A549 treated with CORT108297 at 1 μM for 4 hours (cell line): ENCODE data around the gene SIAH3. TPM values are rescaled to one million over a fixed set of nuclear protein-coding genes. Genes with fewer than 3 reads are reported as not detected.

Experiments
- total RNA-seq: library from RNA; stranded (reverse); fragments of 200-300 nt; extraction: Qiagen RNA extraction; gene quantifications from 5 replicates; pipeline ENCODE4 v1.2.3, GENCODE V29; 2022

Gene SIAH3
- not detected in 5 replicates for total RNA-seq

DNA sequence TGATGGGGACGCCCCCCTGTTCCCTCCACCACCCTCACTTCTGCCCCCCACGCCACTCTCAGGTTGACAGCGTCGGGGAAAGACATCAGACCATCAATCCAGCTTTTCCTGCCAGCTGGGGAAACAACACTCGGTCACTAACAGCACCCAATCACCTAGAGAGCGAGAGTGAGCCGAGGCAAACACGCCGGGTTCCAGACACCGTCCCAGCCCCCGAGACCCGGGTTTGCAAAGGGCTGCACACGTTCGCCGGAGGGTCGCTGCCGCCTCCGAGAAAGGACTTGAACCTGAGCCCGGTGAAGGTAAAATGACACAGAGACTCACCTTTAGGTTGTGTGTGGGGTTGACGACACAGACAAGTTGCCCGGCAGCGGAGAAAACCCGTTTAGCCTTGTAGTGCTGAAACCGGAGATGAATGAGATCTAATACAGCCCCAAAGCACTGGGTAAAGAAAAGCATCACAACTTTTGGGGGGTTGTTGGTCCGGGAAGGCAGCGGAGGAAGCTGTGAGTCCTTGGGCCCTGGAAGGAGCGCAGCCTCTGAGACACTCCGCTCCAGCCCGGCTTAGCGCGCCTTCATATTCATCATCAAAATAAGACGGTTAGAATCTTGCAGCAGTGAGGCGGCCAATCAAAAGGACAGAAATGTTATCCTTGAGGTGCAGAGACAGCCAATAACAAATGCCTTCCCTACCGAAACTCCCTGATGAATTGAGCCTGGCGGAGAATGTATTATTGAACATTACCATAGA is at the start of gene SIAH3:
SIAH3 (minus strand) TSS at position 583 of the 751 bp plus-strand sequence; CDS start at position 459, 124 bp downstream.

Other genes starting within 250 kb of the SIAH3 start
- not detected in 5 replicates for gene ERICH6B, start 236.0 kb downstream of the SIAH3 start, total RNA-seq
- gene CBY2, start 149.4 kb downstream of the SIAH3 start, total RNA-seq = not detected in 5 replicates
- gene ZC3H13, start 201.0 kb upstream of the SIAH3 start, total RNA-seq = 9.8 to 18.4 TPM (median 14.9 TPM) in 5 replicates